GM06990 (cell line): Measurements from ENCODE around the gene ASTL.

Experiments used
- DNase-seq: peaks from one replicate; pipeline ENCODE4 v3.0.0-alpha.2; 2011; ENCODE audit not compliant: insufficient read length; ENCODE audit errors: extremely low read depth
- H3K27me3 ChIP-seq: replicated peaks from 2 replicates; pipeline ENCODE4 v1.6.0; 2011; ENCODE audit warnings: low read length; ENCODE audit not compliant: control insufficient read depth, insufficient read depth
- H3K36me3 ChIP-seq: 2 replicates; pipeline ENCODE4 v1.5.1; 2011; ENCODE audit warnings: low read length; ENCODE audit not compliant: control insufficient read depth, insufficient read depth
- H3K4me3 ChIP-seq: replicated peaks from 2 replicates; pipeline ENCODE4 v1.5.1; 2011; ENCODE audit warnings: low read depth, mild to moderate bottlenecking, control low read depth, low read length
- CTCF ChIP-seq: IDR thresholded peaks from 2 replicates; pipeline ENCODE4 v1.5.1; 2011; ENCODE audit warnings: low read length, control low read depth, mild to moderate bottlenecking, inconsistent platforms; ENCODE audit not compliant: insufficient read depth, poor library complexity, severe bottlenecking

Gene ASTL

GRCh38 chr2:96102596-96103186, 35.6 kb downstream of the ASTL start:
- H3K4me3 ChIP-seq, result no peak overlapping the region
- no peaks in the 10 kb centered on the region; the same call in 1 of the 2 replicates for H3K27me3 ChIP-seq
- TF ChIP-seq CTCF, result no peak
- no peak for DNase-seq
- H3K36me3 ChIP-seq, result no peaks in the 10 kb centered on the region

DNA sequence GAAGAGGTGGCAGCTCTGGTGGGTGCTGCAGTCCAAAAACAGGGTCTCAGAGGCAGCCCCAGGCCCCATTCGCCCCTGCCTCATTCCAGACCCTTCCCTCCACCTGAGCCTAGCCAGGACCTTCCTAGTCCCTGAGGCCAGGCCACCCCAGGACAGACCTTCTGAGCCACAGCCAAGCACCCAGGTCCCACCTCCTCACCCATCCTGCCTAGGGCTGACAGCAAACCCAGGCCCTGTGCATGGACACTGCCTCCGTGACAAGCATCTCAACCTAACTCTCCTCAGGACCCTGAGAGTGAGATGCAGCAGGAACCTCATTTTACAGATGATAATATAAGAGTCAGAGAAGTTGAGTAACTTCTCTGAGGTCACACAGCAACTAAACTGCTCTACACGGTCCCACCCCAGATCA, 37.4 kb downstream of the ASTL start:
- no peak for TF ChIP-seq CTCF
- Histone ChIP-seq H3K36me3 (no peaks in the 10 kb centered on the region), H3K27me3 (no peaks in the 10 kb centered on the region; the same call in 1 of the 2 replicates), H3K4me3 (no peak overlapping the region)
- no peak for DNase-seq

GRCh38 chr2:96099861-96100798, 38.2 kb downstream of the ASTL start:
- TF ChIP-seq CTCF, result no peak
- Histone ChIP-seq H3K4me3 (no peak overlapping the region), H3K36me3 (no peaks in the 10 kb centered on the region), H3K27me3 (no peaks in the 10 kb centered on the region; the same call in 1 of the 2 replicates)
- no peak for DNase-seq

DNA sequence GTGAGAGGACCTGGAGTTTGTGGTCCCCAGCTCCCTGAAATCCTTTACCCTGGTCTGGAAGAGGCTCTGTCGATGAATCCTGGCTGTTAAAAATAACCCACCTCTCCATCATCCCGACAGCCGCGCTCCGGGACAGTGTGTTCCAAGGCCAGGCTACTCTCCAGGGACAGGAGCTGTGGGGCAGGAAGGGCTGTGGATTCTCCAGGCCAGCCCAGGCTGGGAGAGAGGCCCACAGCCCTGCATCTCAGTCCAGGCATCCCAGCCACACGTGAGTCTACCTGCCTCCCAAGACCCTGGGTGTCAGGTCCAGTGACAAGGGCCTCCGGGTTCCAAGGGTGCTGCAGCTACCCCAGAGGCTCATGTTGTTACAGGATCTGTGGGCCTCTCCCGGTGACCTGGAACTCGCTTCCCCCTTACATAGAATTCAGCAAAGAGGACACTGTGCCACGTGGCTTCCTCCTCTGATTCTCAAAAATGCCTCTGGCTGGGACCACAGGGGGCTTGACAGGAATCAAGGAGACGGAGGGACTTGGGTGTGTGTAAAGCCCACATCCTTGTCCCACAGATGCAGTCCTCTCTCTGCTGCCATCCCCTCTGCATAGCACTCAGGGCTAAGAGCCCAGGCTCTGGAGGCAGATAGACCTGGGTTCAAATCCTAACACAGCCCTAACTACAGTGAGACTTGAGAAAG, 39.3 kb downstream of the ASTL start:
- no peak for TF ChIP-seq CTCF
- H3K4me3 ChIP-seq, result no peak overlapping the region
- H3K27me3 ChIP-seq, result no peaks in the 10 kb centered on the region; the same call in 1 of the 2 replicates
- no peak for DNase-seq
- no peaks in the 10 kb centered on the region for H3K36me3 ChIP-seq

GRCh38 chr2:96097951-96098823, 40.1 kb downstream of the ASTL start:
- no peak for TF ChIP-seq CTCF
- no peaks in the 10 kb centered on the region for H3K36me3 ChIP-seq
- H3K4me3 ChIP-seq, result no peak overlapping the region
- no peak for DNase-seq
- H3K27me3 ChIP-seq, result no peaks in the 10 kb centered on the region; the same call in 1 of the 2 replicates
